ENCODE data around the gene HASPIN. TPM values are rescaled to one million over a fixed set of nuclear protein-coding genes. Genes with fewer than 3 reads are reported as not detected.

Gene HASPIN
- total and polyA plus RNA-seq, 7 experiments from 2014 or later: 0.28 to 18.5 (median 0.34) TPM; not detected in 1

GRCh38 chr17:3747805-3748204, 24.1 kb downstream of the HASPIN start:
- POLR2A ChIA-PET: no interaction called here
- H3K4me1 Mint-ChIP-seq: peaks cover 24 to 42% (median 33%) of the 10 kb centered on the region in 7 donors
- Histone ChIP-seq H3K27me3 (ENCODE audit: control insufficient read depth in 2 of 2, insufficient read depth in 2 of 2, low read length in 2 of 2) (no peaks in the 10 kb centered on the region), H3K9me3 (ENCODE audit: control insufficient read depth in 2 of 3, low read length in 3 of 3) (no peaks in the 10 kb centered on the region), H3K36me3 (ENCODE audit: control insufficient read depth in 2 of 3, insufficient read depth in 3 of 3, low read length in 3 of 3) (no peaks in the 10 kb centered on the region), H3K27ac (ENCODE audit: low read depth, low read length) (no peak overlapping the region), H3K4me3 (ENCODE audit: low read length) (no peak overlapping the region), H3K4me1 (ENCODE audit: control insufficient read depth in 2 of 2, insufficient read depth in 2 of 2, low read length in 2 of 2) (peaks cover 21 to 26% of the 10 kb centered on the region in 2 donors)
- peak overlapping the region in 1 of 9 donors; percentile 56 for H3K27ac Mint-ChIP-seq
- H3K36me3 Mint-ChIP-seq: peaks cover 0 to 1% (median 0%) of the 10 kb centered on the region in 5 donors
- CTCF ChIA-PET: interaction anchor here (1.3 kb wide), 1 partner anchor 10 kb away, joined by 5 read pairs; no protein-coding TSS in a partner anchor
- DNase-seq (no peak), ATAC-seq (no peak)
- intact Hi-C loops (cut with micrococcal nuclease): no loop called here
- no peaks in the 10 kb centered on the region for H3K9me3 Mint-ChIP-seq
- H3K27me3 Mint-ChIP-seq: no peaks in the 10 kb centered on the region
- H3K4me3 Mint-ChIP-seq: peak overlapping the region in 1 of 10 donors; percentile 39

GRCh38 chr17:3748576-3748975, 24.9 kb downstream of the HASPIN start:
- DNase-seq (no peak), ATAC-seq (no peak)
- Mint-ChIP-seq H3K27ac (peak overlapping the region in 4 of 9 donors; percentile 55 to 72 (median 64)), H3K27me3 (no peaks in the 10 kb centered on the region), H3K9me3 (no peaks in the 10 kb centered on the region), H3K4me3 (peak overlapping the region in 7 of 10 donors; percentile 14 to 66 (median 37)), H3K36me3 (no peaks in the 10 kb centered on the region), H3K4me1 (peaks cover 24 to 40% (median 31%) of the 10 kb centered on the region in 7 donors)
- peaks cover 21 to 26% of the 10 kb centered on the region in 2 donors for H3K4me1 ChIP-seq (ENCODE audit: control insufficient read depth in 2 of 2, insufficient read depth in 2 of 2, low read length in 2 of 2)
- CTCF ChIA-PET: no interaction called here
- no peak overlapping the region for H3K4me3 ChIP-seq (ENCODE audit: low read length)
- POLR2A ChIA-PET: no interaction called here
- intact Hi-C loops (cut with micrococcal nuclease): no loop called here
- H3K27me3 ChIP-seq (ENCODE audit: control insufficient read depth in 2 of 2, insufficient read depth in 2 of 2, low read length in 2 of 2): no peaks in the 10 kb centered on the region
- no peaks in the 10 kb centered on the region for H3K9me3 ChIP-seq (ENCODE audit: control insufficient read depth in 2 of 3, low read length in 3 of 3)
- no peaks in the 10 kb centered on the region for H3K36me3 ChIP-seq (ENCODE audit: control insufficient read depth in 2 of 3, insufficient read depth in 3 of 3, low read length in 3 of 3)
- no peak overlapping the region for H3K27ac ChIP-seq (ENCODE audit: low read depth, low read length)

- no peaks in the 10 kb centered on the region for H3K36me3 Mint-ChIP-seq
- no peaks in the 10 kb centered on the region for H3K36me3 ChIP-seq (ENCODE audit: control insufficient read depth in 2 of 3, insufficient read depth in 3 of 3, low read length in 3 of 3)
- H3K27me3 ChIP-seq (ENCODE audit: control insufficient read depth in 2 of 2, insufficient read depth in 2 of 2, low read length in 2 of 2): no peaks in the 10 kb centered on the region
- H3K9me3 ChIP-seq (ENCODE audit: control insufficient read depth in 2 of 3, low read length in 3 of 3): no peaks in the 10 kb centered on the region
- ChIA-PET POLR2A (interaction anchor here (0.8 to 2.1 kb wide), 4 partner anchors 10 to 37 kb away, joined by 3 to 10 read pairs (median 6); no protein-coding TSS in a partner anchor), CTCF (interaction anchor here (2.3 kb wide), 1 partner anchor 12 kb away, joined by 12 read pairs; no protein-coding TSS in a partner anchor)
- peak overlapping the region; percentile 60 to 89 (median 80) for H3K27ac Mint-ChIP-seq
- H3K4me1 Mint-ChIP-seq: peaks cover 25 to 48% (median 36%) of the 10 kb centered on the region in 7 donors
- H3K27me3 Mint-ChIP-seq: no peaks in the 10 kb centered on the region
- ATAC-seq: no peak
- peaks cover 21 to 29% of the 10 kb centered on the region in 2 donors for H3K4me1 ChIP-seq (ENCODE audit: control insufficient read depth in 2 of 2, insufficient read depth in 2 of 2, low read length in 2 of 2)
- no peak for DNase-seq
- peak overlapping the region; percentile 67 to 89 (median 76) for H3K4me3 Mint-ChIP-seq
- H3K4me3 ChIP-seq (ENCODE audit: low read length): no peak overlapping the region
- no peaks in the 10 kb centered on the region for H3K9me3 Mint-ChIP-seq
- no peak overlapping the region for H3K27ac ChIP-seq (ENCODE audit: low read depth, low read length)
- intact Hi-C loops (cut with micrococcal nuclease): loop anchor here in 1 of 2 donors (10.0 kb wide), 1 partner anchor 215 kb away; the partner anchor contains the start of gene ATP2A3
Measured at GRCh38 chr17:3750296-3750695, 26.6 kb downstream of the HASPIN start.

GRCh38 chr17:3750926-3751325, 27.2 kb downstream of the HASPIN start:
- Mint-ChIP-seq H3K4me3 (peak overlapping the region; percentile 69 to 89 (median 80)), H3K27ac (peak overlapping the region; percentile 60 to 89 (median 80)), H3K36me3 (no peaks in the 10 kb centered on the region), H3K4me1 (peaks cover 25 to 53% (median 41%) of the 10 kb centered on the region in 7 donors), H3K27me3 (no peaks in the 10 kb centered on the region), H3K9me3 (no peaks in the 10 kb centered on the region)
- DNase-seq: peak in 7 of 9 donors; percentile 19 to 59 (median 45)
- ATAC-seq: peak; percentile 44
- no peaks in the 10 kb centered on the region for H3K9me3 ChIP-seq (ENCODE audit: control insufficient read depth in 2 of 3, low read length in 3 of 3)
- peak overlapping the region; percentile 12 for H3K4me3 ChIP-seq (ENCODE audit: low read length)
- intact Hi-C loops (cut with micrococcal nuclease): loop anchor here in 1 of 2 donors (10.0 kb wide), 1 partner anchor 214 kb away; the partner anchor contains the start of gene ATP2A3
- H3K36me3 ChIP-seq (ENCODE audit: control insufficient read depth in 2 of 3, insufficient read depth in 3 of 3, low read length in 3 of 3): no peaks in the 10 kb centered on the region
- peak overlapping the region; percentile 41 for H3K27ac ChIP-seq (ENCODE audit: low read depth, low read length)
- H3K4me1 ChIP-seq (ENCODE audit: control insufficient read depth in 2 of 2, insufficient read depth in 2 of 2, low read length in 2 of 2): peaks cover 23 to 35% of the 10 kb centered on the region in 2 donors
- CTCF ChIA-PET: interaction anchor here (2.3 kb wide), 1 partner anchor 13 kb away, joined by 12 read pairs; no protein-coding TSS in a partner anchor
- POLR2A ChIA-PET: interaction anchor here (0.5 to 2.1 kb wide), 4 partner anchors 11 to 238 kb away, joined by 3 to 10 read pairs (median 6); no protein-coding TSS in a partner anchor
- H3K27me3 ChIP-seq (ENCODE audit: control insufficient read depth in 2 of 2, insufficient read depth in 2 of 2, low read length in 2 of 2): no peaks in the 10 kb centered on the region

- Mint-ChIP-seq H3K27me3 (no peaks in the 10 kb centered on the region), H3K4me3 (no peak overlapping the region), H3K9me3 (no peaks in the 10 kb centered on the region), H3K27ac (peak overlapping the region in 1 of 9 donors; percentile 25), H3K36me3 (no peaks in the 10 kb centered on the region), H3K4me1 (peaks cover 25 to 53% (median 41%) of the 10 kb centered on the region in 7 donors)
- no peaks in the 10 kb centered on the region for H3K9me3 ChIP-seq (ENCODE audit: control insufficient read depth in 2 of 3, low read length in 3 of 3)
- no peaks in the 10 kb centered on the region for H3K27me3 ChIP-seq (ENCODE audit: control insufficient read depth in 2 of 2, insufficient read depth in 2 of 2, low read length in 2 of 2)
- ChIA-PET CTCF (interaction anchor here (2.3 kb wide), 1 partner anchor 14 kb away, joined by 10 read pairs; no protein-coding TSS in a partner anchor), POLR2A (interaction anchor here (1.0 kb wide), 1 partner anchor 11 kb away, joined by 3 read pairs; no protein-coding TSS in a partner anchor)
- intact Hi-C loops (cut with micrococcal nuclease): loop anchor here in 1 of 2 donors (10.0 kb wide), 1 partner anchor 213 kb away; the partner anchor contains the start of gene ATP2A3
- no peak overlapping the region for H3K4me3 ChIP-seq (ENCODE audit: low read length)
- H3K4me1 ChIP-seq (ENCODE audit: control insufficient read depth in 2 of 2, insufficient read depth in 2 of 2, low read length in 2 of 2): peaks cover 23 to 36% of the 10 kb centered on the region in 2 donors
- DNase-seq (no peak), ATAC-seq (no peak)
- H3K27ac ChIP-seq (ENCODE audit: low read depth, low read length): no peak overlapping the region
- H3K36me3 ChIP-seq (ENCODE audit: control insufficient read depth in 2 of 3, insufficient read depth in 3 of 3, low read length in 3 of 3): no peaks in the 10 kb centered on the region
Measured at GRCh38 chr17:3751836-3752235, 28.1 kb downstream of the HASPIN start.

GRCh38 chr17:3753624-3754023, 29.9 kb downstream of the HASPIN start:
- H3K4me3 Mint-ChIP-seq: no peak overlapping the region
- Histone ChIP-seq H3K4me3 (ENCODE audit: low read length) (no peak overlapping the region), H3K4me1 (ENCODE audit: control insufficient read depth in 2 of 2, insufficient read depth in 2 of 2, low read length in 2 of 2) (peaks cover 22 to 34% of the 10 kb centered on the region in 2 donors), H3K27ac (ENCODE audit: low read depth, low read length) (no peak overlapping the region), H3K36me3 (ENCODE audit: control insufficient read depth in 2 of 3, insufficient read depth in 3 of 3, low read length in 3 of 3) (no peaks in the 10 kb centered on the region), H3K27me3 (ENCODE audit: control insufficient read depth in 2 of 2, insufficient read depth in 2 of 2, low read length in 2 of 2) (no peaks in the 10 kb centered on the region), H3K9me3 (ENCODE audit: control insufficient read depth in 2 of 3, low read length in 3 of 3) (no peaks in the 10 kb centered on the region)
- intact Hi-C loops (cut with micrococcal nuclease): loop anchor here in 1 of 2 donors (2.0 to 10.0 kb wide), 2 partner anchors 15 to 211 kb away; partner anchors contain the start of gene ATP2A3
- H3K9me3 Mint-ChIP-seq: no peaks in the 10 kb centered on the region
- ChIA-PET CTCF (interaction anchor here (2.3 kb wide), 1 partner anchor 16 kb away, joined by 10 read pairs; no protein-coding TSS in a partner anchor), POLR2A (interaction anchor here (0.8 to 3.2 kb wide), 3 partner anchors 12 to 30 kb away, joined by 3 to 12 read pairs (median 6); partner anchors contain the start of gene HASPIN)
- no peaks in the 10 kb centered on the region for H3K36me3 Mint-ChIP-seq
- H3K27me3 Mint-ChIP-seq: no peaks in the 10 kb centered on the region
- no peak for ATAC-seq
- H3K4me1 Mint-ChIP-seq: peaks cover 24 to 50% (median 38%) of the 10 kb centered on the region in 7 donors
- DNase-seq: no peak
- peak overlapping the region in 7 of 9 donors; percentile 39 to 87 (median 79) for H3K27ac Mint-ChIP-seq
